SK-N-DZ (cell line): Measurements from ENCODE around the gene TMEM151B. TPM values are rescaled to one million over a fixed set of nuclear protein-coding genes. Genes with fewer than 3 reads are reported as not detected.
A peak's percentile ranks its signal among the peaks of the same experiment; 100 is the strongest.
"Not testable (repeated sequence)": the region's sequence is repeated elsewhere in the genome, so short reads cannot be mapped to it uniquely, and the experiment has no call there.

ENCODE experiments used
- DNase-seq: peaks from one replicate; pipeline ENCODE4 v3.0.0-alpha.2; 2015; ENCODE audit warnings: low spot score
- polyA plus RNA-seq, 2 experiments: library from polyadenylated mRNA; depleted of rRNA; stranded (reverse); fragments of >200 nt; gene quantifications; 2 replicates each; pipeline ENCODE4 v1.2.3, GENCODE V29; 2014

TMEM151B gene
- 32.0 and 34.0 TPM in 2 replicates for polyA plus RNA-seq (2014; cell fraction: cytosol; rRNA removed)
- 61.6 and 74.8 TPM in 2 replicates for polyA plus RNA-seq (2014; cell fraction: nucleus; rRNA removed)

DNA sequence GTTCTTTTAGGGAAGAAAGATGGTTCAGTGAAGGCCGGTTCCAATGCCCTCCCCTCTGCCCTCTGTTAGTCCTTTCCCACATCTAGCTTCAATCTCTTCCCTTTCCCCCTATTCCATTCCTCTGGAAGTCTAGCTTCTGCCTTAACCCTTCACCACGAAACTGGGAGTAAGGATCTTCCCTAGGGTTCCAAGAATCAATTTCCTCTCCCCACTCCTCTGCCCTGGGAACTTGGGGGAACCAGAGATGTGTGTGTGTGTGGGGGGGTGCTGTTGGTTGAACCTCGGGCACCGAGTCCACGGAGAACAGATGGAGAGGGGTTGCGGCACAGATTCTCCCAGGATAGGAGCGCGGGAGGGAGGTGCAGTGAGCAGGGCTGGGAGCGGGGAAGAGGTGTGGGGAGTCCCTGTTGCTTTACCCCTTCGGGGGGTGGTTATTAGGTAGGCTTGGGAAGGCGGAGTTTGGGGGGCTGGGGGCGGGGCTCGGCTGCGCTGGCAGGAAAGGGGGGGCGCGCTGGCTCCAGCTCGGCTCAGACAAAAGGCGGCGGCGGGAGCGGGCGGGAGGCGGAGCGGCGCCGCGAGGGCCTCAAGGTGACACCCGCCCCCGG lies at the start of gene TMEM151B:
TSS of gene TMEM151B (plus strand) at position 530 of the 605 bp plus-strand sequence. CDS start 293 bp downstream, outside the sequence.
- DNase-seq: no peak

- no peak for DNase-seq
These were observed 49.3 kb upstream of the TMEM151B start for GRCh38 chr6:44220913-44221290.

DNA sequence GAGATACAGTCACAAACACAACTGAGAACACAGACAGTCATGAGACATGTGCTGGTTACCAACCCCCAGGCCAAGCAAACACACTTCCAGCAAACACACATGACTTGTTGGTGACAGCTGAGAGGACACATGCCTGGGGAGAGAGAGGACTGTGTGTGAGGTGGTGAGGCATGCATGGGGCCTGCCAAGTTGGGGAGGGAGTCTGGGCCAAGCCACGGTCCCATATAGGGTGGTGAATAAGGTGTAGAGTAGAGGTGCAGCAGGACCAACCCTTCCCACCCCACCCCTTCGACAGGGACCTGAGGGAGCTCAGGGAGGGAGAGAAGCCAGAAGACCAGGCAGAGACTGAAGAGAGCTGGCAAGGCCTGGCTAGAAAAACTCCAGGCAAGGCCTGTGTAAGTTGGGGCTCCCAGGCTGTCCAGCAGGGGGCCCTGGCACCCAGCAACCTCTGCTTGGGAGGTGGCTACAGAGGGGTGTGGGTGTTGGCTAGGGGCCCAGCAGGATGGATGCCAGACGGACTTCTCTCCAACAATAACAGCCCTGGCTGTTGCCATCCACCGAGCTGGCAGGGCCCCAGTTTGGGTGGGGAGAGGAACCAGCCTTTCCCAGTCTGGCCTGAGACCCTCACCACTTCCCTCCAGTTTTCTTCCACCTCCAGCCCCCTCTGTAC lies 48.8 kb upstream of the TMEM151B start:
- peak; percentile 81 for DNase-seq

DNA sequence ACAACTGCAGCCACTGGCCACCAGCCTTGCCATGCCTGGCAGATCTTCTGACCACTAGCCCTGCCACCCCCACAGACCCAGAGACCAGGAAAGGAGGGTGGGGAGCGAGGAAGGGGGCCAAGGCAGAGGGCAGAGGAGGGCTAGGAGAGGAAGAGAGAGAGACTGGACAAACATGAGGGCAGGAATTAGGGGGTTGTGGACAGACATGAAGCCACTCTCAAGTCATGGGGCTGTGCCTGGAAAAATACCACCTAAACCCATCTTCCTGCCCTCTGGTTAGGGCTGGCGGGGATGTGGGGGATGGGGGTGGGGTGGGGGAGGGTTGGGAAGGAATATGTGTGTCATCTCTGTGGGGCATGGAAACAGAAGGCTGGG lies 48.3 kb upstream of the TMEM151B start:
- DNase-seq: no peak

- DNase-seq: no peak
These were observed 47.5 kb upstream of the TMEM151B start for GRCh38 chr6:44222486-44223318.

GRCh38 chr6:44223319-44224028 lies 46.8 kb upstream of the TMEM151B start, which contains the start of gene SLC29A1:
SLC29A1 (plus strand) TSS chr6:44223595; CDS start chr6:44227314, 3,719 bp downstream.
- DNase-seq: peak; percentile 85

- DNase-seq: peak; percentile 77
These were observed 46.0 kb upstream of the TMEM151B start for GRCh38 chr6:44224029-44224964.

DNA sequence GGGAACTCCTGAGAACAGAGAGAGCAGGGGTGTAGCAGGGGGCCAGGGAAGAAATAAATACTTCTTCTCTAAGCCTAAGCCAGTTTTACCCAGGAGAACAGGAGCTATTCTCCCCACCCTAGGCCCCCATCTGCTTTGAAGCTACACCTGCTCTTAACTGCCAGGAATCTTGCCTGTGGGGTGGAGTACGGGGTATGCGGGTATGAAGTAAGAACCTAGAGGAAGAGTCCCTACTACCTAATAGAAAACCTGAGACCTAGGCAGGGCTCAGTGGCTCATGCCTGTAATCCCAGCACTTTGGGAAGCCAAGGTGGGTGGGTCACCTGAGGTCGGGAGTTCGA lies 45.3 kb upstream of the TMEM151B start:
- no peak for DNase-seq

- no peak for DNase-seq
These were observed 44.5 kb upstream of the TMEM151B start for GRCh38 chr6:44225579-44226325.

DNA sequence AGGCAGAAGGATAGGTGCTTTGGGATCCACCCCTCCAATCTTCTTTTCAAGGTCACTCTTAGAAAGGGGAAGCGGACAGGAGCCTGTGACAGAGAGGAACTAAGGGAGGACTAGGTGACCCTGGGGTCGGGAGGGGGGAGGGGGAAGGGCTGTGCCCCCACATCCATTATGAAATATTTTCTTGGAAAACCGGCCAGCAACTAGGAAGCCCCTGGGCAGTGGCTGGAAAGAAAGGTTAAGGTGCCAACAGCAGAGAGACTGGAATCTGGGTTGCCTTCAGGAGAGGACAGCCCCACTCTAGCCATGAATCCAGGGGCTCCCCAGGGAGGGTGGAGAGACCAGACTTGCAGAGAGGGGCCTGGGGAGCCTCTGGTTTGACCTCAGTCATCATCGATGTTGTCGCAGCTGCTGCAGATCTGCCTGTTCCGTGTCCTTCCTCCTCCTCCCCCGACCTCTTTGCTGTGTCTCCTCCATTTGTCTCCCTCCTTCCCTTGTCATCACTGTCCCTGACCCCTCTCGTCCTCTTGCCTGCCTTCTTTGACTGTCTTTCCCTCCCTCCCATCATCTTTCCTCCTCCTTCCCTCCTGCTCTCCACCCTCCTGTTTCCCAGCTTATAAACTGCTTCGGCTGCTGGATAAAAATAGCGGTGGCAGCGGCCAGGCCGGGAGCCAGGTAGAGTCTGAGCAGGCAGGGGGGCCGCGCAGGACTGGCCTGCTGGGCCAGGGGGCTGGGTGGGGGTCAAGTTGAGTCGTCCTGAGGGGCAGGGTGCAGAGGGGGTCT lies 43.7 kb upstream of the TMEM151B start:
- DNase-seq: peak; percentile 67

GRCh38 chr6:44227148-44227793 lies 43.0 kb upstream of the TMEM151B start:
- DNase-seq: no peak

GRCh38 chr6:44228031-44228430 lies 42.2 kb upstream of the TMEM151B start:
- no peak for DNase-seq

- DNase-seq: no peak
These were observed 41.8 kb upstream of the TMEM151B start for GRCh38 chr6:44228433-44228832.

- DNase-seq: no peak
These were observed 41.4 kb upstream of the TMEM151B start for GRCh38 chr6:44228836-44229235.

DNA sequence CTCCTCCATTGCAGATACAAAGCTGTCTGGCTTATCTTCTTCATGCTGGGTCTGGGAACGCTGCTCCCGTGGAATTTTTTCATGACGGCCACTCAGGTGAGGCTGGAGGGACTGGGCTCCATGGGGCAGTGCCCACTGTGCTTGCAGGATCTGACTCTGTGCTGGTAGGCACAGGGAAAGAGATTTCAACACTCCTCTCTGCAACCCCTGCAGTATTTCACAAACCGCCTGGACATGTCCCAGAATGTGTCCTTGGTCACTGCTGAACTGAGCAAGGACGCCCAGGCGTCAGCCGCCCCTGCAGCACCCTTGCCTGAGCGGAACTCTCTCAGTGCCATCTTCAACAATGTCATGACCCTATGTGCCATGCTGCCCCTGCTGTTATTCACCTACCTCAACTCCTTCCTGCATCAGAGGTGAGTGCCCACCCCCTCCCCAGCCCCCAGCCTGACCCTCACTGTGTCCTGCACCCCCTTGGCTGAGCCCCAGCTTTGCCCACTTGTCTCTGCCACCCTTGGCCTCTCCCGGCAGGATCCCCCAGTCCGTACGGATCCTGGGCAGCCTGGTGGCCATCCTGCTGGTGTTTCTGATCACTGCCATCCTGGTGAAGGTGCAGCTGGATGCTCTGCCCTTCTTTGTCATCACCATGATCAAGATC lies 40.7 kb upstream of the TMEM151B start:
- no peak for DNase-seq

DNA sequence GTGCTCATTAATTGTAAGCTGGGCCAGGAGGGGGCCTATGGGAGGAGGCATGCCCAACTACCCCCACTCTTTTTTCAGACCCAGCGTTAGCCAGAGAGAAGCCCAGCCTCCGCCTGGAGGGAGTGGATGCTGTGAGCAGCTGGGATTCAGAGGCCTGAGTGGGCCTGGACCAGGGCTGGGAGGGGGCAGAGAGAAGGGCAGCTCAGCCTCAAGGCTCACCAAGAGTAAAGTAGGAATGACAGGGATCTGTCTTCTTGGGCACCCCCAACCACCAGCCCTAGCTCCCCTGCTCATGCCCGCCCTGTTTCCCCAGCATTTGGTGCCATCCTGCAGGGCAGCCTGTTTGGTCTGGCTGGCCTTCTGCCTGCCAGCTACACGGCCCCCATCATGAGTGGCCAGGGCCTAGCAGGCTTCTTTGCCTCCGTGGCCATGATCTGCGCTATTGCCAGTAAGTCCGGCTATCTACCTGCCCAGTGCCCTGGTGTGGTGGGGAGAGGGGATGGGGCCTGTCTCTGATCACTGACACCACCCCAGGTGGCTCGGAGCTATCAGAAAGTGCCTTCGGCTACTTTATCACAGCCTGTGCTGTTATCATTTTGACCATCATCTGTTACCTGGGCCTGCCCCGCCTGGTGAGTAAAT lies 40.1 kb upstream of the TMEM151B start:
- DNase-seq: no peak

DNA sequence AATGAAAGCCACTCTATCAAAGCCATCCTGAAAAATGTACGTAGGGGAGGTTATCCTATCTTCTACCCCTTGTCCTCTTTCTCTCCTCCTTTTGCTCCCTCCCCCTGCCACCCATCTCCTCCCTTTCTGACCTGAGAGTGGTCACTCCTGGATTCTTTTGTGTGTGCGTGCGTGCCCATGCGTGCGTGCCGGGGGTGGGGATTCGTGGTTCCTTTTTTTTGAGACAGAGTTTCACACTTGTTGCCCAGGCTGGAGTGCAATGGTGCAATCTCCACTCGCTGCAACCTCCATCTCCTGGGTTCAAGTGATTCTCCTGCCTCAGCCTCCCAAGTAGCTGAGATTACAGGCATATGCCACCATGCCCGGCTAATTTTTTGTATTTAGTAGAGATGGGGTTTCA lies 38.8 kb upstream of the TMEM151B start:
- not testable (repeated sequence) for DNase-seq
